Endodermal cell (in vitro differentiated cells): ENCODE measurements around the gene DLG5. TPM values are rescaled to one million over a fixed set of nuclear protein-coding genes. Genes with fewer than 3 reads are reported as not detected.

Experiments
- DNase-seq: peaks from one replicate; pipeline ENCODE4 v3.0.0-alpha.2; 2017
- H3K27ac ChIP-seq: 2 replicates; pipeline ENCODE4 v1.5.1; 2013; ENCODE audit warnings: mild to moderate bottlenecking, low read depth, low read length, moderate library complexity
- H3K27me3 ChIP-seq: 2 replicates; pipeline ENCODE4 v1.6.1; 2013; ENCODE audit warnings: mild to moderate bottlenecking, low read length, moderate library complexity; ENCODE audit not compliant: insufficient read depth, control insufficient read depth, poor library complexity, severe bottlenecking
- H3K36me3 ChIP-seq: 2 replicates; pipeline ENCODE4 v1.7.0; 2013; ENCODE audit warnings: mild to moderate bottlenecking, low read length, moderate library complexity; ENCODE audit not compliant: control insufficient read depth, insufficient read depth
- H3K4me1 ChIP-seq: one replicate; pipeline ENCODE4 v1.7.0; 2013; ENCODE audit warnings: low read length; ENCODE audit not compliant: control insufficient read depth, insufficient read depth
- H3K4me3 ChIP-seq: 2 replicates; pipeline ENCODE4 v1.5.1; 2013; ENCODE audit warnings: mild to moderate bottlenecking, low read length, moderate library complexity
- H3K9ac ChIP-seq: 2 replicates; pipeline ENCODE4 v1.6.1; 2013; ENCODE audit warnings: mild to moderate bottlenecking, low read length, moderate library complexity; ENCODE audit not compliant: poor library complexity, severe bottlenecking; ENCODE audit errors: extremely low read depth
- H3K9me3 ChIP-seq: 2 replicates; pipeline ENCODE4 v1.6.1; 2013; ENCODE audit warnings: mild to moderate bottlenecking, low read length, moderate library complexity; ENCODE audit not compliant: control insufficient read depth
- H3K27ac Mint-ChIP-seq: 2 replicates; pipeline ENCODE4 v1.8.0; 2020; ENCODE audit warnings: mixed read lengths
- H3K27me3 Mint-ChIP-seq: 2 replicates; pipeline ENCODE4 v1.8.0; 2021; ENCODE audit warnings: mild to moderate bottlenecking, mixed read lengths; ENCODE audit not compliant: insufficient read depth
- H3K36me3 Mint-ChIP-seq: 2 replicates; pipeline ENCODE4 v1.8.0; 2020; ENCODE audit warnings: low read depth, mixed read lengths
- H3K4me1 Mint-ChIP-seq: 2 replicates; pipeline ENCODE4 v1.8.0; 2020; ENCODE audit warnings: mixed read lengths
- H3K4me3 Mint-ChIP-seq: 2 replicates; pipeline ENCODE4 v1.8.0; 2020; ENCODE audit warnings: mild to moderate bottlenecking, moderate library complexity, mixed read lengths
- H3K9me3 Mint-ChIP-seq: 2 replicates; pipeline ENCODE4 v1.8.0; 2020; ENCODE audit warnings: mild to moderate bottlenecking, mixed read lengths
- CTCF ChIP-seq: fragments of 200-600 bp; sonication (generic); conservative IDR thresholded peaks from 2 replicates; pipeline ENCODE4 v1.5.0; 2021; ENCODE audit warnings: antibody characterized with exemption, mild to moderate bottlenecking
- WGBS, 2 experiments: methylation state at CpG; one replicate each; pipeline versions ENCODE4 v1.1.5 to v1.1.7; 2013; ENCODE audit warnings: missing lambda C conversion rate in 2 of 2, mixed read lengths in 1 of 2; ENCODE audit not compliant: insufficient coverage in 1 of 2, insufficient read length in 1 of 2; 5-methylcytosine and 5-hydroxymethylcytosine counted together
- total RNA-seq, 2 donors: library from RNA; stranded (reverse); fragmentation: NEBNext Ultra II Directional in 1 of 2; extraction: Animal tissue kit (Norgen Biotek cat#: 25700) in 1 of 2; gene quantifications; 2 replicates in 1 of 2; 3 replicates in 1 of 2; pipeline ENCODE4 v1.2.1, GENCODE V29; 2021

Gene DLG5
- total RNA-seq, 2 donors from 2014 or later: 79.4 to 83.4 TPM

- Histone ChIP-seq H3K9ac (no peak overlapping the region), H3K27me3 (no peaks in the 10 kb centered on the region), H3K27ac (no peak overlapping the region), H3K4me1 (peaks cover 12% of the 10 kb centered on the region), H3K9me3 (no peaks in the 10 kb centered on the region), H3K4me3 (no peak overlapping the region), H3K36me3 (no peaks in the 10 kb centered on the region)
- H3K9me3 Mint-ChIP-seq: peaks cover 3% of the 10 kb centered on the region
- H3K4me3 Mint-ChIP-seq: no peak overlapping the region
- H3K36me3 Mint-ChIP-seq: no peaks in the 10 kb centered on the region
- H3K4me1 Mint-ChIP-seq: peaks cover 34% of the 10 kb centered on the region
- H3K27ac Mint-ChIP-seq: no peak overlapping the region
- 95 to 100% methylated on average over 1 to 4 of the region's 4 CpGs for WGBS, 2 experiments
- TF ChIP-seq CTCF: no peak
- no peak for DNase-seq
- H3K27me3 Mint-ChIP-seq: no peaks in the 10 kb centered on the region
Measured at GRCh38 chr10:77944519-77944918, 18.0 kb upstream of the DLG5 start.

- no peak for TF ChIP-seq CTCF
- no peak overlapping the region for H3K4me3 ChIP-seq
- 40 to 44% methylated on average over 7 to 8 of the region's 8 CpGs for WGBS, 2 experiments
- H3K4me1 ChIP-seq: peaks cover 17% of the 10 kb centered on the region
- H3K36me3 ChIP-seq: no peaks in the 10 kb centered on the region
- Mint-ChIP-seq H3K27me3 (no peaks in the 10 kb centered on the region), H3K4me1 (peaks cover 34% of the 10 kb centered on the region), H3K9me3 (no peaks in the 10 kb centered on the region), H3K36me3 (no peaks in the 10 kb centered on the region), H3K4me3 (no peak overlapping the region), H3K27ac (peak overlapping the region; percentile 93)
- no peaks in the 10 kb centered on the region for H3K9me3 ChIP-seq
- H3K27me3 ChIP-seq: no peaks in the 10 kb centered on the region
- H3K27ac ChIP-seq: peak overlapping the region; percentile 14
- peak overlapping the region; percentile 13 for H3K9ac ChIP-seq
- peak; percentile 89 for DNase-seq
Measured at GRCh38 chr10:77943121-77943901, 16.8 kb upstream of the DLG5 start.

DNA sequence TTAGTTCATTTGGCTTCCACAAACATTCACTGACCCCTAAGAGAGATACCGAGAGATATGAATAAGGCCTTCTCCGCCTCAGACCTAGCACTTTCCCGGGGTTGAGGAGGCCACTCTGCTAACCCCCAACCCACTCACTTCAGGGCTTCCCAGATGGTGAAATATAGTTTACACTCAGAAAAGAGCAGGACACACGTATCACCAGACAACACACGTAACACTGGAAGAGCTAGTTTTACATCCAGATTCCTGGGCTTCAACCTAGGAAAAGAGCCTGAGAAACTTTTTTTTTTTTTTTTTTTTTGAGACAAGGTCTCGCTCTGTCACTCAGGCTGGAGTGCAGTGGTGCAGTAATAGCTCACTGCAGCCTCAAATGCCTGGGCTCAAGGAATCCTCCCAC, 15.2 kb upstream of the DLG5 start:
- no peak overlapping the region for H3K27ac ChIP-seq
- no peak overlapping the region for H3K4me3 ChIP-seq
- no peaks in the 10 kb centered on the region for H3K36me3 ChIP-seq
- H3K9ac ChIP-seq: no peak overlapping the region
- H3K9me3 ChIP-seq: no peaks in the 10 kb centered on the region
- WGBS, 2 experiments: 95% methylated on average over 2 to 6 of the region's 6 CpGs
- no peak for DNase-seq
- H3K36me3 Mint-ChIP-seq: no peaks in the 10 kb centered on the region
- H3K27me3 Mint-ChIP-seq: no peaks in the 10 kb centered on the region
- H3K4me1 Mint-ChIP-seq: peaks cover 42% of the 10 kb centered on the region
- H3K27me3 ChIP-seq: no peaks in the 10 kb centered on the region
- peaks cover 17% of the 10 kb centered on the region for H3K4me1 ChIP-seq
- H3K9me3 Mint-ChIP-seq: no peaks in the 10 kb centered on the region
- H3K27ac Mint-ChIP-seq: no peak overlapping the region
- no peak for TF ChIP-seq CTCF
- H3K4me3 Mint-ChIP-seq: no peak overlapping the region
